HFFc6 (cell line): ENCODE results near the gene TRIP10. TPM values are rescaled to one million over a fixed set of nuclear protein-coding genes. Genes with fewer than 3 reads are reported as not detected.
"Not testable (repeated sequence)": the region's sequence is repeated elsewhere in the genome, so short reads cannot be mapped to it uniquely, and the experiment has no call there.

Experiments used
- DNase-seq: peaks from one replicate; pipeline ENCODE4 v3.0.0-alpha.2; 2018
- H3K27ac Mint-ChIP-seq: 2 replicates; pipeline ENCODE4 v1.8.0; 2020; ENCODE audit warnings: mild to moderate bottlenecking, mixed read lengths
- H3K27me3 Mint-ChIP-seq: 2 replicates; pipeline ENCODE4 v1.8.0; 2021; ENCODE audit warnings: mild to moderate bottlenecking, moderate library complexity, mixed read lengths; ENCODE audit not compliant: insufficient read depth
- H3K36me3 Mint-ChIP-seq: 2 replicates; pipeline ENCODE4 v1.8.0; 2021; ENCODE audit warnings: low read depth, mixed read lengths
- H3K4me1 Mint-ChIP-seq: 2 replicates; pipeline ENCODE4 v1.8.0; 2020; ENCODE audit warnings: low read depth, mixed read lengths
- H3K4me3 Mint-ChIP-seq: 2 replicates; pipeline ENCODE4 v1.8.0; 2020; ENCODE audit warnings: mild to moderate bottlenecking, moderate library complexity, mixed read lengths
- H3K9me3 Mint-ChIP-seq: 2 replicates; pipeline ENCODE4 v1.8.0; 2020; ENCODE audit warnings: mild to moderate bottlenecking, mixed read lengths
- total RNA-seq, 6 experiments: library from RNA; stranded (reverse); fragmentation: NEBNext Ultra II Directional; extraction: Animal tissue kit (Norgen Biotek cat#: 25700); gene quantifications; 2 replicates in 1 of 6; 3 replicates in 5 of 6; pipeline ENCODE4 v1.2.3, GENCODE V29; 2021
- TF ChIP-seq, protein P1 (sequence below): fragments of 200-600 bp; sonication (generic); IDR thresholded peaks from 2 replicates; pipeline ENCODE4 v1.5.0; 2021; ENCODE audit warnings: antibody characterized with exemption, mild to moderate bottlenecking

Gene TRIP10
- total RNA-seq, 6 experiments from 2014 or later: 46.1 to 53.3 (median 48.8) TPM

- Mint-ChIP-seq H3K27ac (no peak overlapping the region), H3K4me3 (no peak overlapping the region), H3K27me3 (peaks cover 7% of the 10 kb centered on the region), H3K9me3 (no peaks in the 10 kb centered on the region; the same call in 1 of the 2 replicates), H3K36me3 (no peaks in the 10 kb centered on the region), H3K4me1 (no peaks in the 10 kb centered on the region)
- no peak for DNase-seq
- TF ChIP-seq, protein P1, sequence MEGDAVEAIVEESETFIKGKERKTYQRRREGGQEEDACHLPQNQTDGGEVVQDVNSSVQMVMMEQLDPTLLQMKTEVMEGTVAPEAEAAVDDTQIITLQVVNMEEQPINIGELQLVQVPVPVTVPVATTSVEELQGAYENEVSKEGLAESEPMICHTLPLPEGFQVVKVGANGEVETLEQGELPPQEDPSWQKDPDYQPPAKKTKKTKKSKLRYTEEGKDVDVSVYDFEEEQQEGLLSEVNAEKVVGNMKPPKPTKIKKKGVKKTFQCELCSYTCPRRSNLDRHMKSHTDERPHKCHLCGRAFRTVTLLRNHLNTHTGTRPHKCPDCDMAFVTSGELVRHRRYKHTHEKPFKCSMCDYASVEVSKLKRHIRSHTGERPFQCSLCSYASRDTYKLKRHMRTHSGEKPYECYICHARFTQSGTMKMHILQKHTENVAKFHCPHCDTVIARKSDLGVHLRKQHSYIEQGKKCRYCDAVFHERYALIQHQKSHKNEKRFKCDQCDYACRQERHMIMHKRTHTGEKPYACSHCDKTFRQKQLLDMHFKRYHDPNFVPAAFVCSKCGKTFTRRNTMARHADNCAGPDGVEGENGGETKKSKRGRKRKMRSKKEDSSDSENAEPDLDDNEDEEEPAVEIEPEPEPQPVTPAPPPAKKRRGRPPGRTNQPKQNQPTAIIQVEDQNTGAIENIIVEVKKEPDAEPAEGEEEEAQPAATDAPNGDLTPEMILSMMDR: no peak
Measured at GRCh38 chr19:6772866-6773322, 33.4 kb downstream of the TRIP10 start.

GRCh38 chr19:6773323-6773931, 33.9 kb downstream of the TRIP10 start:
- Mint-ChIP-seq H3K27me3 (peaks cover 7% of the 10 kb centered on the region), H3K4me1 (no peaks in the 10 kb centered on the region), H3K27ac (no peak overlapping the region), H3K36me3 (no peaks in the 10 kb centered on the region), H3K4me3 (no peak overlapping the region), H3K9me3 (no peaks in the 10 kb centered on the region; the same call in 1 of the 2 replicates)
- TF ChIP-seq, protein P1: no peak
- no peak for DNase-seq

GRCh38 chr19:6774821-6775707, 35.6 kb downstream of the TRIP10 start:
- no peak overlapping the region for H3K4me3 Mint-ChIP-seq
- no peaks in the 10 kb centered on the region for H3K36me3 Mint-ChIP-seq
- H3K9me3 Mint-ChIP-seq: no peaks in the 10 kb centered on the region; the same call in 1 of the 2 replicates
- DNase-seq: no peak
- TF ChIP-seq, protein P1: no peak
- H3K27ac Mint-ChIP-seq: no peak overlapping the region
- H3K27me3 Mint-ChIP-seq: peaks cover 7% of the 10 kb centered on the region
- H3K4me1 Mint-ChIP-seq: no peaks in the 10 kb centered on the region

DNA sequence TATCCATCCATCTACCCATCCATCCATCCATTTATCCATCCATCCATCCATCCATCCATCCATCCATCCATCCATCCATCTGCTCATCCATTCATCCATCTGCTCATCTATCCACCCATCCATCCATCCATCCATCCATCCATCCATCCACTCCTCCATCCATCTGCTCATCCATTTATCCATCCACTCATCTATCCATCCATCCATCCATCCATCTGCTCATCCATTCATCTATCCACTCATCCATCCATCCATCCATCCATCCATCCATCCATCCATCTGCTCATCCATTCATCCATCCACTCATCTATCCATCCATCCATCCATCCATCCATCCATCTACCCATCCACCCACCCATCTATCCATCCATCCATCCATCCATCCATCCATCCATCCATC, 36.6 kb downstream of the TRIP10 start:
- not testable (repeated sequence) for H3K9me3 Mint-ChIP-seq, H3K36me3 Mint-ChIP-seq, H3K27me3 Mint-ChIP-seq, DNase-seq, H3K4me1 Mint-ChIP-seq, H3K4me3 Mint-ChIP-seq, H3K27ac Mint-ChIP-seq

- Mint-ChIP-seq H3K4me1 (no peaks in the 10 kb centered on the region; the same call in 1 of the 2 replicates), H3K9me3 (no peaks in the 10 kb centered on the region; the same call in 1 of the 2 replicates), H3K4me3 (no peak overlapping the region), H3K27ac (no peak overlapping the region), H3K36me3 (no peaks in the 10 kb centered on the region), H3K27me3 (peaks cover 4% of the 10 kb centered on the region)
- no peak for DNase-seq
- TF ChIP-seq, protein P1: no peak
Measured at GRCh38 chr19:6776999-6777398, 37.5 kb downstream of the TRIP10 start.

DNA sequence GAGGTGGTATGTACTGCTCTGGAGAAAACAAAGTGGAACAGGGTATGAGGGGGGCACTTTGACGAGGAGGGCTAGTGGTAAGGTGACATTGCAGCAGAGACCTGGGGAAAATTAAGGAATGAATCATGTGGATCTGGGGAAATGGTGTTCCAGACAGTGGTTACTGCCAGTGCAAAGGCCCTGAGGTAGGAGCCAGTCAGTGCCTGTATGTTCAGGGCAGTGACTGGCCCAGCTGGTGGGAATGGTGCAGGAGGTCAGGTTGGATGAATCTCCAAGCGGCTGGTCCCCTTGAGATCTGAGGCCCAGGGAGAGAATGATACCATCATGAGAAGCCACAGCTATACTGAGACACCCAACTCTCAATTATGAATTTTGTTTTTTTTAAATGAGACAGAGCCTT, 38.0 kb downstream of the TRIP10 start:
- no peak for DNase-seq
- TF ChIP-seq, protein P1: no peak
- Mint-ChIP-seq H3K27me3 (peaks cover 4% of the 10 kb centered on the region), H3K27ac (no peak overlapping the region), H3K4me1 (no peaks in the 10 kb centered on the region; the same call in 1 of the 2 replicates), H3K9me3 (no peaks in the 10 kb centered on the region; the same call in 1 of the 2 replicates), H3K4me3 (no peak overlapping the region), H3K36me3 (no peaks in the 10 kb centered on the region)
